Suprapubic skin (tissue), 4 donors: ENCODE results near the gene HMGCS2. TPM values are rescaled to one million over a fixed set of nuclear protein-coding genes. Genes with fewer than 3 reads are reported as not detected.

Experiments used
- DNase-seq, 2 donors: peaks; one replicate each; pipeline ENCODE4 v3.0.0-alpha.2; 2019; ENCODE audit warnings: low spot score in 2 of 2
- H3K27ac ChIP-seq: fragments of 200-600 bp; sonication (generic); one replicate; pipeline ENCODE4 v1.5.1; 2019
- H3K27me3 ChIP-seq: fragments of 200-600 bp; sonication (generic); one replicate; pipeline ENCODE4 v1.5.1; 2019
- H3K36me3 ChIP-seq: fragments of 200-600 bp; sonication (generic); one replicate; pipeline ENCODE4 v1.5.1; 2019
- H3K4me1 ChIP-seq: fragments of 200-600 bp; sonication (generic); one replicate; pipeline ENCODE4 v1.5.1; 2019
- H3K4me3 ChIP-seq: fragments of 200-600 bp; sonication (generic); one replicate; pipeline ENCODE4 v1.5.1; 2019; ENCODE audit warnings: mild to moderate bottlenecking
- H3K9me3 ChIP-seq: fragments of 200-600 bp; sonication (generic); one replicate; pipeline ENCODE4 v1.5.1; 2019
- EP300 ChIP-seq: sonication (generic); formaldehyde crosslinking; IDR thresholded peaks from one replicate; pipeline ENCODE4 v1.6.1; 2017; ENCODE audit warnings: antibody characterized with exemption
- POLR2A ChIP-seq, 2 donors: fragments of 450-650 bp; IDR thresholded peaks; one replicate each; pipeline ENCODE4 v1.6.1; 2017; ENCODE audit warnings: antibody characterized with exemption in 2 of 2, mild to moderate bottlenecking in 2 of 2, moderate library complexity in 2 of 2
- POLR2AphosphoS5 ChIP-seq, 3 donors: sonication (generic); formaldehyde crosslinking; IDR thresholded peaks; one replicate each; pipeline ENCODE4 v1.6.1; 2017; ENCODE audit warnings: antibody characterized with exemption in 3 of 3
- WGBS: methylation state at CpG from one replicate; pipeline ENCODE4 v1.1.5; 2018; 5-methylcytosine and 5-hydroxymethylcytosine counted together
- total RNA-seq, 4 donors: library from RNA; depleted of rRNA; stranded (reverse); fragments of >200 nt; gene quantifications; one replicate each; pipeline ENCODE4 v1.1.0, GENCODE V29; 2016
- TF ChIP-seq, protein P1 (sequence below), 2 donors: fragments of 200-600 bp in 1 of 2; fragments of 450-650 bp in 1 of 2; sonication (generic) in 1 of 2; IDR thresholded peaks; one replicate each; pipeline ENCODE4 v1.5.1; 2016 to 2019; ENCODE audit warnings: antibody characterized with exemption in 2 of 2, mild to moderate bottlenecking in 1 of 2, moderate library complexity in 1 of 2

The HMGCS2 gene
- total RNA-seq, 4 donors from 2014 or later = 20.9 to 389 (median 33.5) TPM

GRCh38 chr1:119806489-119806888 is 37.8 kb upstream of the HMGCS2 start:
- no peaks in the 10 kb centered on the region for H3K4me1 ChIP-seq
- H3K36me3 ChIP-seq = no peaks in the 10 kb centered on the region
- no peak for TF ChIP-seq POLR2A (IDR thresholded peaks at IDR 0.05)
- TF ChIP-seq, protein P1, sequence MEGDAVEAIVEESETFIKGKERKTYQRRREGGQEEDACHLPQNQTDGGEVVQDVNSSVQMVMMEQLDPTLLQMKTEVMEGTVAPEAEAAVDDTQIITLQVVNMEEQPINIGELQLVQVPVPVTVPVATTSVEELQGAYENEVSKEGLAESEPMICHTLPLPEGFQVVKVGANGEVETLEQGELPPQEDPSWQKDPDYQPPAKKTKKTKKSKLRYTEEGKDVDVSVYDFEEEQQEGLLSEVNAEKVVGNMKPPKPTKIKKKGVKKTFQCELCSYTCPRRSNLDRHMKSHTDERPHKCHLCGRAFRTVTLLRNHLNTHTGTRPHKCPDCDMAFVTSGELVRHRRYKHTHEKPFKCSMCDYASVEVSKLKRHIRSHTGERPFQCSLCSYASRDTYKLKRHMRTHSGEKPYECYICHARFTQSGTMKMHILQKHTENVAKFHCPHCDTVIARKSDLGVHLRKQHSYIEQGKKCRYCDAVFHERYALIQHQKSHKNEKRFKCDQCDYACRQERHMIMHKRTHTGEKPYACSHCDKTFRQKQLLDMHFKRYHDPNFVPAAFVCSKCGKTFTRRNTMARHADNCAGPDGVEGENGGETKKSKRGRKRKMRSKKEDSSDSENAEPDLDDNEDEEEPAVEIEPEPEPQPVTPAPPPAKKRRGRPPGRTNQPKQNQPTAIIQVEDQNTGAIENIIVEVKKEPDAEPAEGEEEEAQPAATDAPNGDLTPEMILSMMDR (IDR thresholded peaks at IDR 0.05) = no peak
- TF ChIP-seq EP300 = no peak
- no peak for TF ChIP-seq POLR2AphosphoS5 (IDR thresholded peaks at IDR 0.05)
- WGBS = 68% methylated on average over 4 of the region's 4 CpGs
- no peak overlapping the region for H3K27ac ChIP-seq
- H3K4me3 ChIP-seq = no peak overlapping the region
- H3K9me3 ChIP-seq = no peaks in the 10 kb centered on the region
- DNase-seq = no peak
- peaks cover 6% of the 10 kb centered on the region for H3K27me3 ChIP-seq

DNA sequence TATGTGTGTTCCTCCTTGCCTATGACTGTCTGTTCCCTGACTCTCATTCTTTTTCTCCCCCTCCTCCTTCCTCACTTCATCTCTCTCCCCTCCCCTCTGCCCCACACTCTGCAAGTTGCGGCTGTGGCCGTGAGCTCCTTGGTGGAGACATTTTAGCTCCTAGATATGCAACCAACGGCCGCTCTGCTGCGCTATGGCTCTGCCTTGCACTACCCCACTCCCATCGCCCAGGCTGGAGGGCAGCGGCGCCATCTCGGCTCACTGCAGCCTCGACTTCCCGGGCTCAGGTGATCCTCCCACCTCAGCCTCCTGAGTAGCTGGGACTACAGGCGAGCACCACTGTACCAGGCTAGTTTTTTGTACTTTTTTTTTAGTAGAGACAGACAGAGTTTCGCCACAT is 37.0 kb upstream of the HMGCS2 start:
- H3K9me3 ChIP-seq = no peaks in the 10 kb centered on the region
- no peak for DNase-seq
- no peak overlapping the region for H3K27ac ChIP-seq
- H3K4me1 ChIP-seq = no peaks in the 10 kb centered on the region
- 93% methylated on average over 13 of the region's 13 CpGs for WGBS
- peaks cover 6% of the 10 kb centered on the region for H3K27me3 ChIP-seq
- TF ChIP-seq, protein P1 (IDR thresholded peaks at IDR 0.05) = no peak
- no peak for TF ChIP-seq POLR2A (IDR thresholded peaks at IDR 0.05)
- no peak for TF ChIP-seq EP300
- TF ChIP-seq POLR2AphosphoS5 (IDR thresholded peaks at IDR 0.05) = no peak
- no peaks in the 10 kb centered on the region for H3K36me3 ChIP-seq
- H3K4me3 ChIP-seq = no peak overlapping the region

- Histone ChIP-seq H3K4me3 (no peak overlapping the region), H3K27me3 (peaks cover 6% of the 10 kb centered on the region), H3K27ac (no peak overlapping the region), H3K36me3 (no peaks in the 10 kb centered on the region), H3K9me3 (no peaks in the 10 kb centered on the region), H3K4me1 (no peaks in the 10 kb centered on the region)
- no peak for DNase-seq
- TF ChIP-seq EP300 = no peak
- TF ChIP-seq, protein P1 (IDR thresholded peaks at IDR 0.05) = no peak
- TF ChIP-seq POLR2AphosphoS5 (IDR thresholded peaks at IDR 0.05) = no peak
- TF ChIP-seq POLR2A (IDR thresholded peaks at IDR 0.05) = no peak
- 85% methylated on average over 8 of the region's 8 CpGs for WGBS
These were observed 36.5 kb upstream of the HMGCS2 start for GRCh38 chr1:119805247-119805646.

- H3K27me3 ChIP-seq = no peaks in the 10 kb centered on the region
- H3K9me3 ChIP-seq = no peaks in the 10 kb centered on the region
- no peaks in the 10 kb centered on the region for H3K36me3 ChIP-seq
- H3K27ac ChIP-seq = no peak overlapping the region
- no peaks in the 10 kb centered on the region for H3K4me1 ChIP-seq
- TF ChIP-seq POLR2A (IDR thresholded peaks at IDR 0.05) (no peak), POLR2AphosphoS5 (IDR thresholded peaks at IDR 0.05) (no peak)
- TF ChIP-seq, protein P1 (IDR thresholded peaks at IDR 0.05) = no peak
- DNase-seq = no peak
- H3K4me3 ChIP-seq = no peak overlapping the region
- 83% methylated on average over 15 of the region's 15 CpGs for WGBS
These were observed 31.0 kb upstream of the HMGCS2 start for GRCh38 chr1:119799599-119800177.

GRCh38 chr1:119799003-119799402 is 30.3 kb upstream of the HMGCS2 start:
- TF ChIP-seq POLR2AphosphoS5 (IDR thresholded peaks at IDR 0.05) (no peak), POLR2A (IDR thresholded peaks at IDR 0.05) (no peak)
- H3K9me3 ChIP-seq = no peaks in the 10 kb centered on the region
- H3K27me3 ChIP-seq = no peaks in the 10 kb centered on the region
- H3K36me3 ChIP-seq = no peaks in the 10 kb centered on the region
- no peak overlapping the region for H3K4me3 ChIP-seq
- WGBS = 87% methylated on average over 4 of the region's 4 CpGs
- no peaks in the 10 kb centered on the region for H3K4me1 ChIP-seq
- H3K27ac ChIP-seq = no peak overlapping the region
- no peak for DNase-seq

GRCh38 chr1:119797606-119798005 is 28.9 kb upstream of the HMGCS2 start:
- H3K27me3 ChIP-seq = no peaks in the 10 kb centered on the region
- DNase-seq = no peak
- H3K9me3 ChIP-seq = no peaks in the 10 kb centered on the region
- H3K4me3 ChIP-seq = no peak overlapping the region
- H3K4me1 ChIP-seq = no peaks in the 10 kb centered on the region
- TF ChIP-seq, protein P1 (IDR thresholded peaks at IDR 0.05) = no peak
- no peak for TF ChIP-seq POLR2A (IDR thresholded peaks at IDR 0.05)
- TF ChIP-seq POLR2AphosphoS5 (IDR thresholded peaks at IDR 0.05) = no peak
- no peak for TF ChIP-seq EP300
- H3K36me3 ChIP-seq = no peaks in the 10 kb centered on the region
- H3K27ac ChIP-seq = no peak overlapping the region
- WGBS = 98% methylated on average over 7 of the region's 7 CpGs
